HG02759 (cell line): Measurements from ENCODE around the gene ISOC2.

Experiments
- ATAC-seq: cut with Tn5 transposase; IDR thresholded peaks from one replicate; pipeline ENCODE4 v1.9.1; 2021; ENCODE audit warnings: mild to moderate bottlenecking, moderate library complexity; ENCODE audit not compliant: unreplicated experiment

The ISOC2 gene

GRCh38 chr19:55490478-55491432, 29.3 kb upstream of the ISOC2 start:
- ATAC-seq = no peak

- ATAC-seq = no peak
Observed at GRCh38 chr19:55489711-55490477, 28.5 kb upstream of the ISOC2 start.

GRCh38 chr19:55488986-55489710, 27.7 kb upstream of the ISOC2 start:
- no peak for ATAC-seq

- ATAC-seq = no peak
Observed at GRCh38 chr19:55487924-55488687, 26.7 kb upstream of the ISOC2 start, which contains the start of gene SSC5D. SSC5D (plus strand) TSS chr19:55488436; CDS start chr19:55488590, 154 bp downstream.

GRCh38 chr19:55486971-55487923, 25.8 kb upstream of the ISOC2 start:
- no peak for ATAC-seq

GRCh38 chr19:55486043-55486970, 24.9 kb upstream of the ISOC2 start:
- no peak for ATAC-seq

- ATAC-seq = no peak
Observed at GRCh38 chr19:55485439-55486011, 24.1 kb upstream of the ISOC2 start.

GRCh38 chr19:55484593-55485438, 23.4 kb upstream of the ISOC2 start, which contains the start of gene NAT14:
NAT14 (plus strand) TSS chr19:55485188; CDS start chr19:55485709, 521 bp downstream.
- ATAC-seq = peak; percentile 77

GRCh38 chr19:55483706-55484592, 22.5 kb upstream of the ISOC2 start:
- ATAC-seq = no peak

- ATAC-seq = no peak
Observed at GRCh38 chr19:55482967-55483705, 21.7 kb upstream of the ISOC2 start.

- no peak for ATAC-seq
Observed at GRCh38 chr19:55482156-55482961, 20.9 kb upstream of the ISOC2 start.

- ATAC-seq = no peak
Observed at GRCh38 chr19:55481794-55482155, 20.3 kb upstream of the ISOC2 start.

GRCh38 chr19:55481148-55481793, 19.8 kb upstream of the ISOC2 start:
- ATAC-seq = no peak
